NCI-H510A treated with DMSO at 0.1 percent for 48 hours (cell line): Measurements from ENCODE around the gene MLF2.
"Not testable (repeated sequence)": the region's sequence is repeated elsewhere in the genome, so short reads cannot be mapped to it uniquely, and the experiment has no call there.

Experiments used
- DNase-seq: peaks from one replicate; lab custom pipeline; 2025; lab: John Stamatoyannopoulos, UW

MLF2 gene

DNA sequence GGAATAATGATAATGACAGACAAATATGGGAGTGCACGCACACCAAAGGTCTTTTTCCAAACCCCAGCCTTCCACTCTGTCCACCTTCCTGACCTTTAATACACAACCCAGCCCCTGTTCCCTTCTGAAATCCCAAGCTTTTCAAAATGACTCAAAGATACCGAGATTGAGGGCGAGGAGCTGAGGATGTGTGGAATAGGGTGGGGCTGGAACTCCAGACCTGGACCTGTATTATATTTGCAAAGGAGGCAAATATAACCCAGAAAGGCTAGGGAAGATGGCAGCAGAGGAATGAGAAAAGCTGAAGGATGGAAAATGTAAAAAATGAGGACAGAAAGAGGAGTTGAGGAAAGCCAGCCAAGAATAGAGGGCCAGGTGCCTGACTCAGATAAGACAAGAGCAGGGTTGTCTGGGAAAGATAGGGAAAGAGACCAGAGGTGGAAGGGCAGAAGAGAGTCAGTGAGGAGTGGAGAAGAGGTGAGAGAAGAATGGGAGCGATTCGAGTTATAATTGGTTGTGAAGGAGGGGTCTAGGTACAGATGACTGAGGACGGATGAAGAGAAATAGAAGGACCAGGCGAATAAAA is 12.2 kb upstream of the MLF2 start:
- DNase-seq = peak; percentile 55

- peak; percentile 94 for DNase-seq
Measured at GRCh38 chr12:6764011-6764828, 11.3 kb upstream of the MLF2 start.

DNA sequence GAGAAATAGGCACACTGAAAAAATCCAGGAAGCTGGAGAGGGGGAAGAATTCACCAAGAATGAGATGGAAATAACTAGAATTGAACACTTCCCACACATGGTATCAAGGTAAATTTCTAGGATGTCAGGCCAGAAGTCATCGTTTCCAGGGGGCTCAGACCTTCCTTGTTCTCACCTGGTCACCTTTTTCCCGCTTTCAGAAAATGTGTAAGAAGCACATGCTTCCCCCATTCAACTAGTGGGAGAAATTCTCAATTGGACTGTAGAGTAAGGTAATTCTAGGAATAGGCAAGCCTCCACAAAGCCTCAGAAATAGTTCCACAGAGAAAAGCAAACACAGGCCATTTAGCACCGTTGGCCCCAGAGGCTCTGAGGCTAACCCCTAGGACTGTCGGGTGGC is 10.4 kb upstream of the MLF2 start:
- DNase-seq = peak; percentile 39

GRCh38 chr12:6759741-6760140 is 6.8 kb upstream of the MLF2 start:
- DNase-seq = no peak

DNA sequence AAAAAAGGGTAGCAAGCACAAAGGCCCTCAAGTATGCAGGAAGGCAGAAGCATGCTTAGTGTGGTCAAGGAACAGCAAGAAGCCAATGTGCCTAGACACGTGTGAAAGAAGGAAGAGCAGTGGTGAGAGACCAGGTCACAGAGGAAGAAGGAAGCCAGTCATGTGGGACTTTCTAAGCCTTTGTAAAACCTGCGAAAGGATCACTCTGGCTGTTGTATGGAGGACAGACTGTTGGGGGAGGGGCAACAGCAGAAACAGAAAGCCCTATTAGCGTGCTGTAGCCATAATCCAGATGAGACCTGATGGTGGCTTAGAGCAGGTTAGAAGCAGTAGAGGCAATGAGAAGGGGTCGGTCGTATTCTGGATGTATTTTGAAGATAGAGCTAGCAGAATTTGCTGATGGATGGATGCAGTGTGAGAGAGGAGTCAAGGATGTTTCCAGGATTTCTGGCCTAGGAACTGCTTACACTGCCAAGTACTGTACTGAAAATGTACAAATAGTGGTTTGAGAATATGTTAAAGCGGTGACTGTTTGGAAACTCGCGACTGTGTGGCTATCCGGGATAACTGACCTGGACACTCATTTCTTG is 5.7 kb upstream of the MLF2 start:
- no peak for DNase-seq

- DNase-seq = no peak
Measured at GRCh38 chr12:6757028-6757690, 4.2 kb upstream of the MLF2 start.

DNA sequence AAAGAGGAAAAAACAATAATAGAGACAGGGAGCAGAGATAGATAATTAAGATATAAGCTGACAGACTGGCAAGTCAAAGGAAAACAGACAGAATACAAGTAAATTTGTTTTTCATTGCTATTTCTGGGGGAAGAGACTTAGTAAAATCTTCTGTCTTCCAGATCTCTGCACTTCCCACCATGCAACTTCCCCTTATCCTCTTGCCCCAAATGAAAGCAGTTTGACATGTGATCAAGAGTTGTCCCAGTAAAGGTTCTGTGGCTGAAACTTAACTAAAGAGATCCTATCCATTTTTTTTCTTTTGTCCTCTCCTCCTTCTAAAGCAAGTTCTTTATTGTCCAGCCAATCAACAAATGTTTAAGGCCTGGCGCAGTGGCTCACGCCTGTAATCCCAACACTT is 1.5 kb upstream of the MLF2 start:
- DNase-seq = no peak

DNA sequence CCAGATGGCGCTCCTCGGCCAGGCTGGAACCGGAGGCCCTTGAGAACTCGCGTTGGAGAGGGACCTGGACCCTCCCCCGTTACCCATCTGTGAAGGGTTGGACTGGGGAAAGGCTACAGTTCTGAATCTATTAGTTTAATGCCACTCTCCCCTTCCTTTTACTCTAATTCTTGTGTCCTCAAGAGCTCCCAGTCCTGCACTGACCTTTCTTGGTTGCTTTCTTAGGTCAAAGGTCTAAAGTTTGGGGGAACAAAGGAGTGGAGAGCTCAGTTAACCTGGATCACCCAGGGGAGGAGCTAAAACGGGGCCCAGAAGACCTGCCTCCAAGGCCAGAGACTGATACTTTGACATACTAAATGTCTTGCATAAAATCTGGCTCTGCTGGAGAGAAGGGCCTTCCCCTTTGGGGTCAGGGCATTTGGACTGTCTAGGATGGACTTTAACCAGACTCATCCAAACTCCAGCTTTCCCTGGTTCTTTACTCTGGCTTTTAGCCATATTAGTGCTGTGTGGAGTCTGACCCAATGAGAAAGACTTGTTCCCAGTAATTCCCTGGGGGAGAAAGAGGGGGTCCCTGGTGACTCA is 923 bp upstream of the MLF2 start:
- DNase-seq = no peak

GRCh38 chr12:6752167-6752920 is 597 bp downstream of the MLF2 start:
- DNase-seq = no peak

- DNase-seq = no peak
Measured at GRCh38 chr12:6751767-6752166, 1.2 kb downstream of the MLF2 start.

- no peak for DNase-seq
Measured at GRCh38 chr12:6750506-6750905, 2.4 kb downstream of the MLF2 start.

GRCh38 chr12:6748761-6749160 is 4.2 kb downstream of the MLF2 start:
- DNase-seq = no peak

- no peak for DNase-seq
Measured at GRCh38 chr12:6747216-6747615, 5.7 kb downstream of the MLF2 start.

GRCh38 chr12:6745741-6746525 is 7.0 kb downstream of the MLF2 start:
- no peak for DNase-seq

DNA sequence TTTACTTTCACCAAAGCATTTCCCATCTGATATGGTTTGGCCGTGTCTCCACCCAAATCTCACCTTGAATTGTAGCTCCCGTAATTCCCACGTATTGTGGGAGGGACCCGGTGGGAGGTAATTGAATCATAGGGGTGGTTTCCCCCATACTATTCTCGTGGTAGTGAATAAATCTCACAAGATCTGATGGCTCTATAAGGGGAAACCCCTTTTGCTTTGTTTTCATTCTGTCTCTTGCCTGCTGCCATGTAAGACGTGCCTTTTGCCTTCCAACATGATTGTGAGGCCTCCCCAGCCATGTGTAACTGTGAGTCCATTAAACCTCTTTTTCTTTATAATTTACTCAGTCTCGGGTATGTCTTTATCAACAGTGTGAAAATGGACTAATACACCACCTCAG is 9.6 kb downstream of the MLF2 start:
- DNase-seq = not testable (repeated sequence)

GRCh38 chr12:6742834-6743233 is 10.1 kb downstream of the MLF2 start:
- no peak for DNase-seq

DNA sequence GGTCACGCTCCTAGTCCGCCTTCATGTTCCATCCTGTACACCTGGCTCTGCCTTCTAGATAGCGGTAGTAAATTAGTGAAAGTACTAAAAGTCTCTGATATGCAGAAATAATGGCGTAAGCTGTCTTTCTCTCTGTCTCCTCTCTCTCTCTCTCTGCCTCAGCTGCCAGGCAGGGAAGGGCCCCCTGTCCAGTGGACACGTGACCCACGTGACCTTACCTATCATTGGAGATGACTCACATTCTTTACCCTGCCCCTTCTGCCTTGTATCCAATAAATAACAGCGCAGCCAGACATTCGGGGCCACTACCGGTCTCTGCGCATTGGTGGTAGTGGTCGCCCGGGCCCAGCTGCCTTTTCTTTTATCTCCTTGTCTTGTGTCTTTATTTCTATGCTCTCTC is 10.9 kb downstream of the MLF2 start:
- DNase-seq = not testable (repeated sequence)

DNA sequence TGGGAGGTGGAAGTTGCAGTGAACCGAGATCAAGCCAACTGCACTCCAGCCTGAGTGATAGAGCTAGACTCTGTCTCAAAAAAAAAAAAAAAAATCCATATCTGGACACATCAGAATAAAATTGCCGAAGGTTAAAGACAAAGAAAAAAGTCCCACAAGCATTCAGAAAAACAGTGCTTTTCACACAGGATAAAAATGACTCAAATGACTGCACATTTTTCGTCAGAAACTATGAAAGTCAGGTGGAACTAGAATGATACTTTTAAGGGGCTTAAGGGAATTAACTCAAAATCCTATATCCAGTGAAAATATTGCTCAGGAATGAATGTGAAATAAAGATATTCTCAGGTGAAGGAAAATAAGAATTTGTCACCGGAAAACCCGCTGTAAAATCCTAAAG is 16.2 kb downstream of the MLF2 start:
- DNase-seq = no peak

- DNase-seq = peak; percentile 57
Measured at GRCh38 chr12:6735448-6736191, 17.3 kb downstream of the MLF2 start.
